T47D (cell line): Measurements from ENCODE around the gene DCANP1.
"Not testable (repeated sequence)": the region's sequence is repeated elsewhere in the genome, so short reads cannot be mapped to it uniquely, and the experiment has no call there.

Experiments
- DNase-seq, 2 experiments: peaks; one replicate each; pipeline versions ENCODE4 v3.0.0 to v3.0.0-alpha.2; 2011 to 2012; ENCODE audit warnings: low read depth in 1 of 2, low spot score in 1 of 2
- JUND ChIP-seq: IDR thresholded peaks from 2 replicates; pipeline ENCODE4 v1.6.1; 2012; ENCODE audit warnings: low read depth
- in situ Hi-C: cut with HindIII; loops from 2 replicates; pipeline ENCODE4 v1.10.0; 2016; ENCODE audit warnings: low sequenced_read_pairs, low pct_unique_long_range_greater_than_20kb

DCANP1 gene

GRCh38 chr5:135447298-135447929, at the start of gene DCANP1:
TSS of gene DCANP1 (minus strand) at chr5:135447348. CDS start at chr5:135447108, 240 bp downstream.
- in situ Hi-C loops: no loop called here
- peak; percentile 35 to 42 for DNase-seq
- TF ChIP-seq JUND: no peak

DNA sequence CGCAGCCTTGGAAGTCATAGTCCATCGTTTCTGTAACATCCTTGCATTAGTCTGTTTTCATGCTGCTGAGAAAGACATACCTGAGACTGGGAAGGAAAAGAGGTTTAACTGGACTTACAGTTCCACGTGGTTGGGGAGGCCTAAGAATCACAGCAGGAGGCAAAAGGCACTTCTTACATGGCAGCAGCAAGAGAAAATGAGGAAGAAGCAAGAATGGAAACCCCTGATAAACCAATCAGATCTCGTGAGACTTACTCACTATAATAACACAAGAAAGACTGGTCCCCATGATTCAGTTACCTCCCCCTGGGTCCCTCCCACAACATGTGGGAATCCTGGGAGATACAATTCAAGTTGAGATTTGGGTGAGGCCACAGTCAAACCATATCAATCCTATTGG, 48.4 kb upstream of the DCANP1 start:
- in situ Hi-C loops, DNase-seq: not testable (repeated sequence)

DNA sequence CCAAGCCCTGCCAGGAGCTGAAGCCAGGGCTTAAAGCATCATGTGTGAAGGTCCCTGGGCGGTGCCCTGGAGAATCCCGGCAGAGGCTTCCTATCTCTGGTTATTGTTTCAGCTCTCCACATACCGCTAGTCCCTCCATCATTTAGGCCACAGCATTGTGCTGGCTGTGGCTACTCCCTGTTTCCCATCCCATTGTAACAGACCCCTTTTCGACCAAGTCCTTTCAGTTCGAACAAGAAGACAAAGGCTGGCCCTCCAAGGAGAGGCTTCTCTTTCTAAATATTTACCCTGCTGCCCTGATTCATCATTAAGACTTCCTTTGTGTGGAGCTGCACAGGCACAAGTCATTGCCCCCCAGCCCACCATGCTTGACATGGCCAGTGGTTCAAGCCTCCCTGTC, 47.0 kb upstream of the DCANP1 start:
- no peak for TF ChIP-seq JUND
- in situ Hi-C loops: no loop called here
- no peak for DNase-seq

- in situ Hi-C loops: no loop called here
- DNase-seq: no peak
- no peak for TF ChIP-seq JUND
Observed at GRCh38 chr5:135493406-135494180, 46.4 kb upstream of the DCANP1 start.

DNA sequence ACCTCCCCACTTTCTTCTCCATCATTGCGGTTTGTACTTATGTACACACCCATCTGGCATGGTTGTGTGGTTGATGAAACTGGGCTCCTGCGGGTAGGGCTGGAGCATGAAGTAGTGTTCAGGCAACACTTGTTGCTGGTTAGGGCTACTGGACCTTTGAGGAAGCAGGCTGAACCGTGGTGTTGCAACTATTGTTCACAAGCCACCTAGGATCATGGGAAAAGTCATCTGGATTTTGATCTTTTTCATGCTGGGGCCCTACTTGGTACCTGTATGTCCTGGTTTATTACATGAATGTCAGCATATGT, 45.1 kb upstream of the DCANP1 start:
- TF ChIP-seq JUND: no peak
- in situ Hi-C loops: no loop called here
- no peak for DNase-seq

- no peak for DNase-seq
- no peak for TF ChIP-seq JUND
- in situ Hi-C loops: no loop called here
Observed at GRCh38 chr5:135491552-135492318, 44.6 kb upstream of the DCANP1 start.

- no peak for TF ChIP-seq JUND
- no peak for DNase-seq
- in situ Hi-C loops: no loop called here
Observed at GRCh38 chr5:135491038-135491551, 43.9 kb upstream of the DCANP1 start.

DNA sequence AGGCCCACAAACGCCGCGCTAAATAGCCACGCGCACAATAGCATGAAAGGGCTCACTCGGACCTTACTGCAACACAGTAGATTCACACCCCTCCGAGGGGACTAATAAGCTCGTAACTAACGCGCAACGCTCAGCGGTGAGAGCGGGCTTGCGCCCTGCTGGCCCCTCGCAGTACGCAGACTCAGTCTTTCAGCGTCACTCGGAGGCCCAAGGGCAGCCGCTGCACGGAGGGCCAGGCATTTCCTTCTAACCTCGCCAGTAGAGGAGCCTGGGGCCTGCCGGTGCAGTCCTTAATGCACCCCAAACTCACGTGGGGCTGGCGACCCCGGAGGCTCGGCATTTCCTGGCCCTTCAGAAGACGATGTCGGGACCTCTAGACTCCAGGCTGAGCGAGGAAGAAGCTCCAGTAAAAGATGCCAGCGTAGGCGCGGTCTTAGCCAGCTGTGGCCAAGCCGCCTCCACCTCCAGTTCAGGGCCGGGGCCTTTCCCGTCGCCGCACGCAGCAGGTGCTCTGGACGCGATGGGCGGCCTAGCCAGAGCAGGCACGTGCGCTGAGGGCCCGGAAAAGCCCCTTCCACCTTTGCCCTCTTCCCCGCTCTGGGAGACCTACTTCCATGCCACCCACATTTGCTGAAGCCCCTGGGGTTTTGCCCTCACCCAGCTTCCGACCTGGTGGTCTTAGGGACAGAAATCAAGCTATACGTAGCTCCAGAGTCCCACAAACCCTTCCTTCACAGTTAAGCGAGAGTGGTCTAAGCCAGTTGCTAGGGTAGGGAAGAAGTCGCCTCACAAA, 43.3 kb upstream of the DCANP1 start:
- no peak for TF ChIP-seq JUND
- no peak for DNase-seq
- in situ Hi-C loops: no loop called here

- no peak for DNase-seq
- no peak for TF ChIP-seq JUND
- in situ Hi-C loops: no loop called here
Observed at GRCh38 chr5:135489466-135490244, 42.5 kb upstream of the DCANP1 start.

DNA sequence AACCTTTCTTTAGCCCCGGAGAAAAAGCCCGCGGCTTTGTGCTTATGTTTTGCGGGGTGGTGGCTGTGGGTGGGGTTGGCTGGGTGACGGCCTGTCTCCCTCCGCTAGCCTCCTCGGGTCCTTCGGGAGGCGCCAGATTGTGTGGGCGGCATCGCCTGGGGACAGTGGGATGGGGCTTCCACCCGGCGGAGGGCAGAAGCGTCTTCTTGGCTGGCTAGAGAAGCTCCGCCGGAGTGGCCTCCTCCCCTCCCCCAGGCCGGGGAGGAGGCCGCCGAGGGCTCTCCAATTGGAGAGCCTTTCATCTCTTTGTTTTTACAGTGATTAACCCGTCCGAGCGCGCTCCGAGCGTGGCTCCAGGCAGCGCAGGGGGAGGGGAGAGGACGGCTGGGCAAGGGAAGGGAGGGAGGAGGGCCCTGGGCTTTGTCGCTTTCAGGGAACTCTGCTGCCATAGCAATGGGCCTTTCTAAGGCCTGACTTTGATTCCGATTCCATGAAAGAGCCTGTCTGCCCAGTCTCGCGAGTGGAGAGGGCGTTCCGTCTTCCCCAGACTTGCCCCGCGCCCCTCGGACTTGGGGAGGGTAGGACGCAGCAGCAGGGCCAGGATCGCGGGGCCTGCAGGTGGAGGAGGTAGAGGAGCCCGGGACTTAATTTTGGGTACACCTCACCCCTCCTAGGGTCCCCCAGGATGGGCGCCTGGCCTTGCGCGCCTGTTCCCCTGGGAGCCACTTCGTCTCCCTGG, 41.7 kb upstream of the DCANP1 start:
- no peak for TF ChIP-seq JUND
- in situ Hi-C loops: no loop called here
- peak; percentile 24 to 45 for DNase-seq

GRCh38 chr5:135487839-135488514, 40.8 kb upstream of the DCANP1 start:
- in situ Hi-C loops: no loop called here
- DNase-seq: no peak

More at GRCh38 chr5:135487839-135488514, 40.8 kb upstream of the DCANP1 start:
- TF ChIP-seq JUND: no peak
